H4 (cell line): ENCODE measurements around the gene ACADS. TPM values are rescaled to one million over a fixed set of nuclear protein-coding genes. Genes with fewer than 3 reads are reported as not detected.

Experiments
- DNase-seq: peaks from one replicate; pipeline ENCODE4 v3.0.0-alpha.2; 2015; ENCODE audit warnings: low spot score
- total RNA-seq: library from RNA; depleted of rRNA; stranded (reverse); fragments of >200 nt; shearing (Covaris generic); gene quantifications from 2 replicates; pipeline ENCODE4 v1.2.3, GENCODE V29; 2014

ACADS gene
- total RNA-seq, 1 experiment from 2014 or later = 7.4 TPM

GRCh38 chr12:120755269-120755668 is 29.6 kb downstream of the ACADS start:
- DNase-seq = no peak

DNA sequence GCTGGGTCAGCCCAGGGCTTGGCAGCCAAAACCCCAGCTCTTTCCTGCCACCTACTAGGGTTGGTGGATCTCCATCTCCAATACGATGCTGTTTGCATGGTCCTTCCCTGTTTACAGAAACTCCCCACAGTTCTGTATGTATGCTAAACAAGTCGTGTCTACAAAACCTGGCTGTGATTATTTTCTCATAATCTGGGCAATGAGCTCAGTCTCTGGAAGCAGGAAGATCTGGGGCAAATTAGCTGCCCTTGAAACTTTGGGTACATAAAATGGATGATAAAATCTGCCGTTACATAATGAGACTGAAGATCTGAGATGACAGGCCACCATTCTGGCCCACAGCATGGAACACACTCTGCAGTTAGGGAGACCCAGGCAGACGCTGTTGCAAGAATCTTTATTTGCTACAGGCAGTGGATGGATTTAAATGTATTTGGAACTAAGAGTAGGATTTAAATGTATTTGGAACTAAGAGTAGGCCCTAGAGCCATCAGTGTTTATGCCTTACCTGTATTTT is 31.7 kb downstream of the ACADS start:
- DNase-seq = no peak

GRCh38 chr12:120757949-120758348 is 32.3 kb downstream of the ACADS start:
- DNase-seq = no peak

GRCh38 chr12:120758798-120759590 is 33.4 kb downstream of the ACADS start:
- no peak for DNase-seq

- DNase-seq = no peak
Measured at GRCh38 chr12:120759591-120760348, 34.1 kb downstream of the ACADS start.

GRCh38 chr12:120760349-120761254 is 35.0 kb downstream of the ACADS start:
- no peak for DNase-seq

GRCh38 chr12:120761519-120761934 is 35.9 kb downstream of the ACADS start:
- no peak for DNase-seq

GRCh38 chr12:120762086-120762485 is 36.5 kb downstream of the ACADS start:
- no peak for DNase-seq

DNA sequence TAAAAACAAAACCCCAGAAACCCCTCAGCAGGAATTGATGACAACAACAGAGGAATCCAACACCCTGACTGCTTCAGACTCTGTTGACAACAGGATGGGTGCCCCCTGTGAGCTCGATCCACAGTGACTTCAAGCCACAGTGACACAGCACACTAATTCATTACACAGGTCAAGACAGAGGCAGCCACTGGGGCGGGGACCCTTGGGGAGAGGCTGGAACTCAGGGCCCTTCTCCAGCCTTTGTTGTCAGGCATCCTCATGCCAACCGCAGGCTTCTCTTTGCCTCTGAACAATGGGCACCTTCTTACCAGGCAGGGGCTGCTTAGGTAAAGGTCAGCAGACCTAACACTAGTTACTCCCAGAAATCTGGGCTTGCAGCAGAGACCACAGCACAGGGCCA is 37.6 kb downstream of the ACADS start:
- DNase-seq = no peak

- DNase-seq = no peak
Measured at GRCh38 chr12:120764816-120765215, 39.2 kb downstream of the ACADS start.

DNA sequence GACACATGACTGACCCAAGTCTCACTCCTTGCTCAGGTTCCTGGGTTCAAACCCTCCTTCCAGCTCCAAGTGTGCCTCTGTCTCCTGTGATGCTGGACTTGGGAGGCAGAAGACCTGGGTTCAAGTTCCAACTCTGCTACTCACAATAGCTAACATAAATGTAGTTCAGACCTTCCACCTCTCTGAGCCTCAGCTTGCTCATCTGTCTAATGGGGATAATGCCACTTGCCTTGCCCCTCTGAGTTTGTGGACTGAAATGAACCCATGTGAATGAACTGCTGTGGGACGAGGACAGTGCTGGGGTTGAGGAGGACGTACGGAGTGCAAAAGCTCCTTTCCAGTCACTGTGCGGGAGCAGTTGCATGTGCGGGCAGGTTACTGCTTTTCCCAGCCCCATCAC is 40.9 kb downstream of the ACADS start:
- DNase-seq = no peak

DNA sequence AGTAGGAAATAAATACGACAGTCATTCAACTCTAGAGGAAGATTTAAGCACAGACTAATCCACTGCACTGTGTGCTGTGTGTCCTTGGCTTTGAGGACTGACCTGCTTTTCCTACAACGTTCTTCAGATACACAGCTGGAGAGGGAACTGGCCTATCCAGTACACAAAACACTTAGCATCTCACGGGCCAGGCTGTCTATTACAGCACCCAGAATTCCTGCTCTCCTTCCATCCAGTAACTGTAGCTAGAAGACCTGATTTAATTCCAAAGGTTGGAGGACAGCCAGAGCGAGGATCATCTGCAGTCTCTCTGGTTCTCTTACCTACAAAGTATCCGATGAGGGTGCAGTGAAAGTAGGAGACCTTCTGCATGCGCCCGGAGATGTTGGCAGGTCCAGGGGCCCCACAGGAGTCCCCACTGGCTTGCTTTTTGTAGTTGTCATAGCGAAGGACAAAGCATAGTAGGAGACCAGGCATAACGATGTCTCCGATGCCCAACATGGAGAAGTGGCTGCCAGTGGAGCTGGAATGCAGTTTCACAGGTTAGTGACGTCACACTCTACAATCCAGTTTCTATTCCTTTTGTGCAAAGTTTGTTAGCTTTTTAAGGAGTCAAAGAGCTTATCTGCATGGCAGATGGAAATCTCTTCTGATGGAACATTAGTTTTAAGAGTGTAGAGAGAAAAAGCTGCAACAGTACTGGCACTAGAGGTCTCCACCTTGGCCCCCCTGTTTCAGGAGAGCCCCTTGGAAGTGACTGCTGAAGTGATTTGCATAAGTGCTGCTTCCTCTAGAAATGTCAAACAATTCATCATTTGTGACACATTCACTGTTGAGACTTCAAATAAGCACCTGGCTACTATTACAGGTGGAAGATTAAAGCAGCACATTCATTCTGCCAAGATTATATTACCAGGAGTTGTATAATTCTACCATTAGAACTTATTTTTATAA is 41.7 kb downstream of the ACADS start:
- no peak for DNase-seq

- no peak for DNase-seq
Measured at GRCh38 chr12:120771097-120771496, 45.5 kb downstream of the ACADS start.

DNA sequence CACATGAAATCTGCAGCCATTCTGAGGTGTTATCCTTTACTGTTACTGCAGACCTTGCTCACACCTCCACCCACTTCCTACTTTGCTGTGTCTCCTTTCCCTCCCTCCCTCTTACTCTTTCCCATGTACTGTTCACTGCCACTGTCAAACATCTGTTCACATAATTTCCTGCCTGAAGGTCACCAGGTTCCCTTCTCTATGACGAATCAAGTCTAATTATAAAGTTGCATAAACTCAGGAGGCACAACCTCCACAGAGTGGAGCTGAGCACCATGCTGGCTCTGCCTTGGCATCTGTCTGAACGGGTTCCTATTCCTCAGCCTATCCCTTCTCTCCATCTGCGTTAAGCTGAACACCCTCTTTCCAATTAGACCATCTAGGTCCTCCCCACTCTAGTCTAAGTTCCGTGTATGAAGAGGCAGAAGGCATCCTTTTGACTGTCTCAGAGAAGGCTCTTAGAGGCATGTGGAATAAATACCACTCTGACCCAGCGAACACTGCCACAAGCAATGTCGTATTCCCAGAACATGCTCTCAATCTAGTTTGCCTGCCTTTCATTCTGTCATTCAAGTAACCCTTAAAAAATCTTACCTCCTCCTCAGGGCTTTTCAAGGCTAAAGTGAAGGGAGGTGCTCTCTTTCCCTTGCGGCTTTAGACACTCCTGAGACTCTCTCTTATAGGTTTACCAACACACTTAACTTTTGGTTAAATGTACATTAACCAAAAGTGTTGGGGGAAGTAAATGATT is 48.7 kb downstream of the ACADS start:
- DNase-seq = no peak

DNA sequence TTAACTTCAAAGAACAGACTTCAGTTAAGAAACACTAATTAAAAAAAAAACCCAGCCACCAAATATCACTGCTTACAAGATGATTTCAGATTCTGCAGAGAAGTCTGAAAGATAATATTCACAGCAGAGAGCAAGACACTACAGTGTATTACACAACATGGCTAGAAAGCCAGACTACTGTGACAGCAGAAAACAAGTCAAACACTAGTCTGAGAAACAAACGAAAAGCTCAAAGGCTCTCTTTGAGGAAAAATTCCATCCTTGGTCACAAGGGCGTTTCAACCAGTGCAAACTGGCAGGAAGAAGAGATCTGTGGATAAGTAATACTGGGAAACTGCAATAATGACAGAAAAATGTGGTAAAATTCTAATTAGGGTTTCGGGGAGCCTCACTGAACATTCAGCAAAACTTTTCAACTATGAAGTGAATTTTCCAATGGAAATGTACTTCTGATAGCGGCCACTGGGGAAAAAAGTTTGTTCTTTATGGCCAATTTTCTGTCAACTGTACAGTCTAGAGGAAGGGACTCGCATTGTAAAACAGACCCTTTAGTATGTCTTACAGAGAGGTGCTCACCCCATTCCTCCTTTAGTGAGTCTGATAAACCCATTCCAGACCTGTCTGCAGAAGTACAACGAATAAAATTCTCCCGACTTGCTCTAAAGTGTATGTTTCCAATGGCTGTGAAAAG is 50.4 kb downstream of the ACADS start:
- DNase-seq = no peak

GRCh38 chr12:120783197-120783596 is 57.6 kb downstream of the ACADS start:
- no peak for DNase-seq

DNA sequence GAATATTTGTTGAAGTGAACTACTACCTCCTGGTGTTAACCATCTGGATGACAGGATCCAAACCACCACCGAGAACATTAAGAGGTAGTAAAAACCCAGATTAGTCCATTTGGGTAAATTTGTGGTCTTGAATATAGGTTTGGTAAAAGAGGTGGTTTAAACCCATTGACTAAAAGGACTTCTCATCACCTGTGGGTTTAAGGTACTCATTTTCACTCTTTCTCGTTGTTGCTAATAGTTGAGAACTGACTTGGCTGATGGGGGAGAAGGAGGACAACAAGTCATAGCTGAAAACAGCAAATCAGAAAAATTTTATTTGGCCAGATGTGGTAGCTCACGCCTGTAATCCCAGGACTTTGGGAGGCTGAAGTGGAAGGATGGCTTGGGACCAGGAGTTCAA is 59.2 kb downstream of the ACADS start:
- no peak for DNase-seq

DNA sequence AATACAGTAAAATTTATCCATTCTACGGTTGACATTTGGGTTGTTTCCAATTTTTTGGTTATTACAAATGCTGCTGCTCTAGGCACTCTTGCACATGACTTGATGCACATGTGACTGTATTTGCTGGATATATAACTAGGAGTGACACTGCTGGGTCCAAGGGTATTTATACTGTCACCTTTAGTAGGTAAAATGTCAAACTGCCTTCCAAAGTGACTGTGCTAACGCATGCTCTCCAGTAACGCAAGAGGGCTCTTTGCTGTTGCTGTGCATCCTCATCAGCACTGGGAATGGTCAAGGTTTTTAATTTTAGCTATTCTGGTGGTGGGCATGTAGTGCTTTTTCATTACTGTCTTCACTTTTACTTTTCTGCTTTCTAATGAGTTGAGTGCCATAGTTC is 62.3 kb downstream of the ACADS start:
- DNase-seq = no peak
